ENCODE results near the gene KLF16.

- no peak for TF ChIP-seq CTCF (IDR thresholded peaks at IDR 0.05)
- TF ChIP-seq POLR2AphosphoS5 (IDR thresholded peaks at IDR 0.05): no peak
- TF ChIP-seq POLR2A (IDR thresholded peaks at IDR 0.05): no peak
Measured at GRCh38 chr19:1861599-1862031, 1.8 kb downstream of the KLF16 start.
